ENCODE measurements around the gene TUT7. TPM values are rescaled to one million over a fixed set of nuclear protein-coding genes. Genes with fewer than 3 reads are reported as not detected.

TUT7 gene
- polyA plus RNA-seq, 1 donor from 2014 or later: 26.2 TPM

DNA sequence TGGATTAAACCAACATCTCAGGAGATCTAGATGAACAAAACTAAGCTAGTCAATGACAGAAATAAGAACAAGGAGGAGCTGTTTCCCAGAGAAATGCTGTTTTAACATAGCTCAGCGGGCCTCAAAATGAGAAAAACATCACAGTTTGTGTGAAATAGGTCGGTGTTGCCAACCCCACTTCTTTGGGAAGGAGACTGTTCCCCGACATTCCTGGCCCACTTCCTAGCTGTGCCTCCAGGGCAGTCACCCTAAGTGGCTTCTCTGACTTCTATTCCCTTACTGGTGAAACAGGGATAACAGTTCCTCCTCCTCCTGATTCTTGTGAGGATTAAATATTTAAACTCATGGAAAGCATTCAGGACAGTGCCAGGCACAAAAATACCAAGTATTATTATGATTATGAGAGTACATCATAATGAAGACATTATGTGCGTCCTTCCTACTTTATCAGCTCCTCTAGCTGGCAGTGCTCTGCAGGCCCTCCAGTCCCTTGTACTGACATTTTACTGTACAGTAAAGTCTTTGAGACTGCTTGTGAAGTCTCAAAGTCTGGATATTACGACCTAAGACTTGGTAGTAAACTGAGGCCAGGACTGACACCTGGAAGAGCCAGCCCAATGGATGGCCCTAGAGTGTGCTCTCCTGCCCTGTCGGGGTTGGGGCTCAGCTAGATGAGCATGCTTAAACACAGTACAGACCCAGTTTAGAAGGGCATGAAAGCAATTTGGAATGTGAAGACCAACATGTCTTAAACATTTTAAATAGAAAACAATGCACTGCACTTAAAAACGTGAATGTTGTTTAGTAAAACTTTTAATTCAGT is 79.2 kb downstream of the TUT7 start:
- peaks cover 8 to 19% (median 12%) of the 10 kb centered on the region in 3 donors for H3K4me1 Mint-ChIP-seq
- H3K4me3 Mint-ChIP-seq: no peak overlapping the region
- no peaks in the 10 kb centered on the region for H3K27me3 Mint-ChIP-seq
- H3K9me3 Mint-ChIP-seq: no peaks in the 10 kb centered on the region
- H3K27ac Mint-ChIP-seq: no peak overlapping the region
- H3K36me3 Mint-ChIP-seq: peaks cover 4% of the 10 kb centered on the region

- H3K27me3 Mint-ChIP-seq: no peaks in the 10 kb centered on the region
- peaks cover 7% of the 10 kb centered on the region for H3K36me3 Mint-ChIP-seq
- H3K9me3 Mint-ChIP-seq: no peaks in the 10 kb centered on the region
- no peak overlapping the region for H3K27ac Mint-ChIP-seq
- no peak overlapping the region for H3K4me3 Mint-ChIP-seq
- H3K4me1 Mint-ChIP-seq: peaks cover 0 to 8% (median 3%) of the 10 kb centered on the region in 3 donors
Measured at GRCh38 chr9:86272221-86272620, 82.0 kb downstream of the TUT7 start.

GRCh38 chr9:86263876-86264275 is 90.3 kb downstream of the TUT7 start:
- no peak overlapping the region for H3K4me3 Mint-ChIP-seq
- H3K36me3 Mint-ChIP-seq: peaks cover 6% of the 10 kb centered on the region
- H3K4me1 Mint-ChIP-seq: no peaks in the 10 kb centered on the region
- H3K9me3 Mint-ChIP-seq: no peaks in the 10 kb centered on the region
- no peak overlapping the region for H3K27ac Mint-ChIP-seq
- no peaks in the 10 kb centered on the region for H3K27me3 Mint-ChIP-seq

GRCh38 chr9:86262492-86262891 is 91.7 kb downstream of the TUT7 start:
- Mint-ChIP-seq H3K4me1 (no peaks in the 10 kb centered on the region), H3K27ac (no peak overlapping the region), H3K36me3 (peaks cover 6% of the 10 kb centered on the region), H3K4me3 (no peak overlapping the region), H3K9me3 (no peaks in the 10 kb centered on the region), H3K27me3 (no peaks in the 10 kb centered on the region)

DNA sequence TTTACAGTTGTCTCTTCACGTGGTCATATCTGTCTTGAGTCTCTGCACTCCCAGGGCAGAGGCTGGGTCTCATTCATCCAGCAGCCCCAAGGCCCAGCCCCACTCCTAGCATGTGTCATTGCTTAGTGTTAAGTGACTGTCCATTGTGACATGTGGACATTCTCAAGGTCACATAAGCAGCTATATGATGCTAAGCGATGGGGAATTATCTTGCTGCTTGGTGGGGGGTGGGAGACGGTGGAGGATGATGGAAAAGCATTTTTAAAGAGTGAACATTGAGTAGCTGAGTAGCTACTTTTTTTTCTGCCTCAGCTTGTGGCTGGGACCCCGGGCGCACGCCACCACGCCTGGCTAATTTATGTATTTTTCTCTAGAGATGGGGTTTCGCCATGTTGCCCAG is 94.7 kb downstream of the TUT7 start, which contains the start of gene C9orf153:
Gene C9orf153 (minus strand): TSS at position 101 of the 400 bp plus-strand sequence. CDS start 30,054 bp downstream, outside the sequence.
- Mint-ChIP-seq H3K4me3 (no peak within 1 kb of the TSS), H3K27ac (no peak within 1 kb of the TSS), H3K9me3 (peaks cover 0 to 4% (median 0%) of the 10 kb centered on the region in 3 donors), H3K27me3 (no peaks in the 10 kb centered on the region), H3K4me1 (no peaks in the 10 kb centered on the region), H3K36me3 (peaks cover 2% of the 10 kb centered on the region)

DNA sequence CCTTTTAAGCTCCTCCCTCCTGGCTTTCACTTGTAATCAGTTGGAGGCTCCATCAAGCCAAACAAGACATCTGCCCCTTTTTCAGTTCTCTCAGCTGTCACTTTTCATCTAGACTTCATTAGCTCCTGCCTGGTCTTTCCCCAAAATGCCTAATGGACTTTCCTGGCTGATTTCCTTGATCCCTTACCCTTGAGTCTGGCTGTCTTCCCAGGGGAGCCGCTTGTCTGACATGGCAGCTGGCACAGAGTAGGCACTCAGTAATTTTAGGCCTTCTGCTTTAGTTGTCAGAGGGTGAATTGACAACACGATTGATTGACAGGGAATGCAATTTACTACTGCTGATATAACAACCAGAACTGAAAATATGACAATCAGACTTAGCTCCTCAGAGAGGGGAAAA is 96.8 kb downstream of the TUT7 start:
- no peaks in the 10 kb centered on the region for H3K4me1 Mint-ChIP-seq
- no peak overlapping the region for H3K4me3 Mint-ChIP-seq
- H3K36me3 Mint-ChIP-seq: peaks cover 2% of the 10 kb centered on the region
- peaks cover 3 to 6% (median 4%) of the 10 kb centered on the region in 3 donors for H3K9me3 Mint-ChIP-seq
- H3K27ac Mint-ChIP-seq: no peak overlapping the region
- H3K27me3 Mint-ChIP-seq: no peaks in the 10 kb centered on the region

- peaks cover 3 to 6% (median 4%) of the 10 kb centered on the region in 3 donors for H3K9me3 Mint-ChIP-seq
- no peak overlapping the region for H3K4me3 Mint-ChIP-seq
- no peaks in the 10 kb centered on the region for H3K4me1 Mint-ChIP-seq
- no peak overlapping the region for H3K27ac Mint-ChIP-seq
- H3K36me3 Mint-ChIP-seq: peaks cover 2% of the 10 kb centered on the region
- H3K27me3 Mint-ChIP-seq: no peaks in the 10 kb centered on the region
Measured at GRCh38 chr9:86256653-86257052, 97.6 kb downstream of the TUT7 start.

GRCh38 chr9:86253577-86253976 is 100.6 kb downstream of the TUT7 start:
- H3K27ac Mint-ChIP-seq: no peak overlapping the region
- H3K36me3 Mint-ChIP-seq: no peaks in the 10 kb centered on the region
- H3K4me3 Mint-ChIP-seq: no peak overlapping the region
- H3K27me3 Mint-ChIP-seq: no peaks in the 10 kb centered on the region
- H3K4me1 Mint-ChIP-seq: no peaks in the 10 kb centered on the region
- peaks cover 4 to 6% (median 5%) of the 10 kb centered on the region in 3 donors for H3K9me3 Mint-ChIP-seq

DNA sequence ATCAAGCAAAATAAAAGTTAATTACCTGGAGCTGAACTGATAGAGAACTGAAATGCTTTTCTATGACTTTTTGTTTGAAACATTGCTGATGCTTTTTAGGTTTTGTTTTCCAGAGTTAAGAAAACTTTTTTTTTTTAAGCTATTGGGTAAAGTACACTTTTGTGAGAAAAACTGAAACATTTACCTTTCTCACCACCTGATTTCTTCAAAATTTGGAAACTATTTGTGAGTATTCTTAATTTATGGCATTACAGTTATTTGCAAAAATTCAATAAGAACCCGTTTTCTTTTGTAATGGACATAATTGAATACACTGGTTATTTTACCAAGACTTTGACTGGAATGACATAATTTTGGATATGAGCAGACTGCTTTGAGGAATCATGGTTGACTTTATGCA is 101.3 kb downstream of the TUT7 start:
- peaks cover 4 to 6% (median 5%) of the 10 kb centered on the region in 3 donors for H3K9me3 Mint-ChIP-seq
- no peak overlapping the region for H3K4me3 Mint-ChIP-seq
- H3K36me3 Mint-ChIP-seq: no peaks in the 10 kb centered on the region
- H3K27me3 Mint-ChIP-seq: peaks cover 4% of the 10 kb centered on the region
- no peak overlapping the region for H3K27ac Mint-ChIP-seq
- no peaks in the 10 kb centered on the region for H3K4me1 Mint-ChIP-seq

- Mint-ChIP-seq H3K27ac (no peak overlapping the region), H3K27me3 (peaks cover 4% of the 10 kb centered on the region), H3K4me1 (peaks cover 0 to 4% (median 2%) of the 10 kb centered on the region in 3 donors), H3K4me3 (no peak overlapping the region), H3K36me3 (no peaks in the 10 kb centered on the region), H3K9me3 (peaks cover 0 to 6% (median 5%) of the 10 kb centered on the region in 3 donors)
Measured at GRCh38 chr9:86250123-86250522, 104.1 kb downstream of the TUT7 start.

GRCh38 chr9:86248746-86249145 is 105.5 kb downstream of the TUT7 start:
- Mint-ChIP-seq H3K9me3 (peaks cover 0 to 6% (median 5%) of the 10 kb centered on the region in 3 donors), H3K4me3 (no peak overlapping the region), H3K36me3 (no peaks in the 10 kb centered on the region), H3K27ac (no peak overlapping the region), H3K27me3 (peaks cover 4% of the 10 kb centered on the region), H3K4me1 (peaks cover 0 to 4% (median 2%) of the 10 kb centered on the region in 3 donors)

DNA sequence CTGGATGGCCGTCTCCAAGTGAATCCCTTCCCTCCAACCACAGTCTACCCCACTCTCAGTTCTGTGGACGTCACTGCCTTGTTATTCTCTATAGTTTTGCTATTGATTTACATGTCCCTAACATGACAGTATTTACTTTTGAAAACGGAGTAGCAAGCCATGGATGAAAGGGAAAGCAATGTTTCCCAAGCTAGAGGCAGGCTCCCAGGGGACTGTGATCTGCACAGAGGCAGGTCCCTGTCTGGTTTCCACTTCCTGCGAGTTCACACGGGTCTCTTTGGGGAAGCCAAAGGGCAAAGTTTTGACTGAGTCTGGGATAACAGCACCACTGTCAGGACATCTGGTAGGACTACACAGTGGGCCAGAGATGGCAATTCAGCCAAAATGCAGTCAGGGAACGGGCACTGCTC is 107.5 kb downstream of the TUT7 start:
- Mint-ChIP-seq H3K27me3 (peaks cover 4% of the 10 kb centered on the region), H3K4me3 (no peak overlapping the region), H3K4me1 (peaks cover 0 to 4% (median 2%) of the 10 kb centered on the region in 3 donors), H3K9me3 (peaks cover 0 to 2% (median 0%) of the 10 kb centered on the region in 3 donors), H3K36me3 (no peaks in the 10 kb centered on the region), H3K27ac (no peak overlapping the region)

GRCh38 chr9:86242071-86242470 is 112.1 kb downstream of the TUT7 start:
- Mint-ChIP-seq H3K27ac (no peak overlapping the region), H3K4me1 (peaks cover 0 to 1% (median under 1%) of the 10 kb centered on the region in 3 donors), H3K36me3 (no peaks in the 10 kb centered on the region), H3K4me3 (no peak overlapping the region), H3K27me3 (no peaks in the 10 kb centered on the region), H3K9me3 (no peaks in the 10 kb centered on the region)

DNA sequence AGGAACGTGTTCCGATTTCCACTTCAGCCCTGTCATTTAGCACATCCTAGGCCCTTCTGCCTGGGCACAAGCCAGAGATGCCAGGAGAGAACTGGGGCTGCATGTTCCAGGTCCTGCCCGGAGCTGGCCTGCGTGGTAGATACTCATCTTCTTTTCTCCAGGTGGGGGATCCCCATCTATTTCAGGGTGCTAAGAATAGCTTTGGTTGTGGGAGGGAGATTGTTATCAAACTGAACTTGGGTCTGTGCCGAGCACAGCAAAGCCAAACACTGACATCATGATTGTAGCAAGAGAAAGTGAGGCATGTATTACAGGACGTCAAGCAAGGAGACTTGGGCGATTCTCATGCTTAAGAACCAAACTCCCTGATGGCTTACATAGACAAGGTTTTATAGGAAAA is 113.0 kb downstream of the TUT7 start:
- H3K9me3 Mint-ChIP-seq: no peaks in the 10 kb centered on the region
- no peak overlapping the region for H3K27ac Mint-ChIP-seq
- H3K27me3 Mint-ChIP-seq: no peaks in the 10 kb centered on the region
- no peak overlapping the region for H3K4me3 Mint-ChIP-seq
- H3K36me3 Mint-ChIP-seq: no peaks in the 10 kb centered on the region
- H3K4me1 Mint-ChIP-seq: no peaks in the 10 kb centered on the region

DNA sequence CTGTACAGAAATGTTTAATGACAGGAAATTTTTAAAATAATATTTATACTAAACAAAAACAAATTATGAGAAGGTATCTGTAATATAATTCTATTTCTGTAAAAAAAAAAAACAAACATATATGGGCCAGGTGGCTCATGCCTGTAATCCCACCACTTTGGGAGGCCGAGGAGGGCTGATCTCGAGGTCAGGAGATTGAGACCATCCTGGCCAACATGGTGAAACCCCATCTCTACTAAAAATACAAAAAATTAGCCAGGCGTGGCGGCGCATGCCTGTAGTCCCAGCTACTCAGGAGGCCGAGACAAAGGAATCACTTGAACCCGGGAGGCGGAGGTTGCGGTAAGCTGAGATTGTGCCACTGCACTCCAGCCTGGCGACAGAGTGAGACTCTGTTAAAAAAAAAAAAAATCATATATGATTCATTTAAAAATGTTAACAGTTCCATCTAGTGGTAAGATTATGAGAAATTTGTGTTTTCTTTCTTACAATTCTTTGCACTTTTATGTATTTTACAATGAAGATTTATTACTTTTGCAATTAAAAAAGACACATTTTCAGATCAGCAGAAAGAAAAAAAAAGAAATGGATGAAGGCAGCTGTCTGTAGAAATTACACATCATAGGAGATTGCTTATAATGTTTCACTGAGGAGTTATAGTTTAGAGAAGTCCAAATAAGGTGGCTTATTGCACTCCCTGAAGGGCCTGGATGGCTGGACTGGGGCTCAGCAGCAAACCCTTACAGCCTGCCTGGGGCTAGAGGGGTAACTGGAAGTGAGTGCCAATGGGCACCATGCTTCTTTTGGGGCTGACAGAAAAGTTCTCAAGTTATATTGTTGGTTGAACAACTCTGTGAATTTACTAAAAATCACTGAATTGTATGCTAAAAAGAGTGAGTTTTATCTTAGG is 115.1 kb downstream of the TUT7 start:
- Mint-ChIP-seq H3K4me1 (no peaks in the 10 kb centered on the region), H3K9me3 (no peaks in the 10 kb centered on the region), H3K27me3 (peaks cover 1% of the 10 kb centered on the region), H3K27ac (no peak overlapping the region), H3K4me3 (no peak overlapping the region), H3K36me3 (no peaks in the 10 kb centered on the region)

All from IgD-negative memory B cell (primary cell).